ENCODE measurements around the gene KYAT1. TPM values are rescaled to one million over a fixed set of nuclear protein-coding genes. Genes with fewer than 3 reads are reported as not detected.

KYAT1 gene
- total and polyA plus RNA-seq, 2 of the 8 experiments (the other 6 are each of a cell fraction or from before 2014, with no cell fraction given): 30.4 to 42.2 TPM

- TF ChIP-seq CHD7 (IDR thresholded peaks at IDR 0.05; ENCODE audit: insufficient replicate concordance, low read length) (no peak), SIX5 (IDR thresholded peaks at IDR 0.05; ENCODE audit: low read depth, low read length) (no peak), CTBP2 (IDR thresholded peaks at IDR 0.05; ENCODE audit: borderline replicate concordance, insufficient read depth, insufficient read length, low read length) (no peak), TBP (IDR thresholded peaks at IDR 0.05; ENCODE audit: low read depth, low read length) (no peak), NANOG (IDR thresholded peaks at IDR 0.05; ENCODE audit: insufficient read depth, low read depth, low read length, poor library complexity, severe bottlenecking) (no peak), TAF7 (optimal IDR thresholded peaks at IDR 0.05; ENCODE audit: borderline replicate concordance, low read depth, low read length) (no peak), CREB1 (IDR thresholded peaks at IDR 0.05) (no peak), FOSL1 (IDR thresholded peaks at IDR 0.05; ENCODE audit: insufficient read depth, low read depth, low read length) (no peak), CHD2 (IDR thresholded peaks at IDR 0.05; ENCODE audit: low read length) (no peak), KDM4A (IDR thresholded peaks at IDR 0.05; ENCODE audit: low read depth, low read length, severe bottlenecking) (no peak), CHD1 (IDR thresholded peaks at IDR 0.05; ENCODE audit: low read depth, low read length) (no peak), EP300 (IDR thresholded peaks at IDR 0.05; ENCODE audit: borderline replicate concordance in 1 of 2, low read depth in 2 of 2, low read length in 2 of 2) (no peak)
Observed at GRCh38 chr9:128906741-128907140, 25.0 kb upstream of the KYAT1 start (continued).

Measured in H1 (cell line).